Stimulated activated CD8-positive, alpha-beta memory T cell treated with anti-CD3 and anti-CD28 coated beads, Interleukin-7, amount 100 ng/mL, for 4 hours (primary cell): ENCODE results near the gene LRRC2.
"Not testable (repeated sequence)": the region's sequence is repeated elsewhere in the genome, so short reads cannot be mapped to it uniquely, and the experiment has no call there.

Source experiments
- DNase-seq, 2 donors: peaks; one replicate each; pipeline ENCODE4 v3.0.0-alpha.2; 2020; ENCODE audit warnings: low read depth in 2 of 2

The LRRC2 gene

GRCh38 chr3:46527239-46527638 lies 38.9 kb downstream of the LRRC2 start:
- DNase-seq = no peak

GRCh38 chr3:46524832-46525231 lies 41.3 kb downstream of the LRRC2 start:
- no peak for DNase-seq

GRCh38 chr3:46524008-46524407 lies 42.1 kb downstream of the LRRC2 start:
- DNase-seq = no peak

GRCh38 chr3:46523556-46523955 lies 42.5 kb downstream of the LRRC2 start:
- no peak for DNase-seq

GRCh38 chr3:46522201-46522600 lies 43.9 kb downstream of the LRRC2 start:
- DNase-seq = not testable (repeated sequence)

GRCh38 chr3:46521096-46521495 lies 45.0 kb downstream of the LRRC2 start:
- no peak for DNase-seq

GRCh38 chr3:46520531-46520930 lies 45.6 kb downstream of the LRRC2 start:
- no peak for DNase-seq

GRCh38 chr3:46519952-46520351 lies 46.1 kb downstream of the LRRC2 start:
- DNase-seq = no peak

GRCh38 chr3:46517784-46518181 lies 48.3 kb downstream of the LRRC2 start:
- DNase-seq = no peak

GRCh38 chr3:46517016-46517783 lies 48.9 kb downstream of the LRRC2 start:
- DNase-seq = no peak

GRCh38 chr3:46516521-46516920 lies 49.6 kb downstream of the LRRC2 start:
- DNase-seq = no peak

GRCh38 chr3:46512191-46512749 lies 53.8 kb downstream of the LRRC2 start:
- no peak for DNase-seq

- no peak for DNase-seq
Measured at GRCh38 chr3:46509661-46510187, 56.4 kb downstream of the LRRC2 start.

GRCh38 chr3:46508850-46509591 lies 57.1 kb downstream of the LRRC2 start:
- no peak for DNase-seq

GRCh38 chr3:46506526-46506925 lies 59.6 kb downstream of the LRRC2 start:
- DNase-seq = no peak

GRCh38 chr3:46505953-46506352 lies 60.1 kb downstream of the LRRC2 start:
- no peak for DNase-seq

- peak; percentile 17 to 24 for DNase-seq
Measured at GRCh38 chr3:46504789-46505188, 61.3 kb downstream of the LRRC2 start.

GRCh38 chr3:46503200-46503874 lies 62.8 kb downstream of the LRRC2 start:
- no peak for DNase-seq

GRCh38 chr3:46501702-46502101 lies 64.4 kb downstream of the LRRC2 start:
- no peak for DNase-seq

GRCh38 chr3:46500656-46501635 lies 65.2 kb downstream of the LRRC2 start:
- DNase-seq = no peak
